HCEC 1CT (cell line): ENCODE results near the gene NUDT4.

Experiments
- DNase-seq: peaks from one replicate; pipeline ENCODE4 v3.0.0-alpha.2; 2017

Gene NUDT4

GRCh38 chr12:93377252-93378195 is at the start of gene NUDT4:
Gene NUDT4, plus strand, starts transcription at chr12:93377925. Its CDS starts 398 bp downstream, at chr12:93378323.
- DNase-seq = peak; percentile 86

DNA sequence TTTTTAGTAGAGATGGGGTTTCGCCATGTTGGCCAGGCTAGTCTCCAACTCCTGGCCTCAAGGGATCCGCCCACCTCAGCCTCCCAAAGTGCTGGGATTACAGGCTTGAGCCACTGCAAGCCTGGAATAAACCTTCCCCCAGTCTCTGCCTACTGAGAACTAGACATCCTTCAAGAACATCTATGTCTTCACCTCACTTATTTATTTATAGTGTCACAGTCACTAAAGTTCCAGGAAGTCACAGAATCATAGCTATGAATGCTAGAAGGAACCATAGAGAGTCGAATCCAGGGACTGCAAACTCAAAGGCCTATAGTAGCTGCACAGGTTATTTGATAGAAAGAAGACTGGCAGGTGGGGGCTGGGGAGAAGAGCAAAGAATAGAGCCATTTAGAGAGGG is 44.7 kb upstream of the NUDT4 start:
- no peak for DNase-seq

DNA sequence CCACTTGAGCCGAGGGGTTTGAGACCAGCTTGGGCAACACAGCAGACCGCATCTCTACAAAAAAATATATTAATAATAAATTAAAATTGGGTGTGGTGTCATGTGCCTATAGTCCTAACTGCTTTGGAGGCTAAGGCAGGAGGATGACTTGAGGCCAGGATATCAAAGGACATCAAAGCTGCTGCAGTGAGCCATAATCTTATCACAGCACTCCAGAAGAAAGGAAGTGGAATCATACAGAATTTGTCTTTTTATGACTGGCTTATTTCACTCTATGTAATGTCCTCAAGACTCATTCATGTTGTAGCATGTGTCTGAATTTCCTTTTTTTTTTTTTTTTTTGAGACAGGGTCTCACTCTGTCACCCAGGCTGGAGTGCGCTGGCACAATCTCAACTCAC is 43.9 kb upstream of the NUDT4 start:
- no peak for DNase-seq

- no peak for DNase-seq
These were observed 42.0 kb upstream of the NUDT4 start for GRCh38 chr12:93335603-93336162.

DNA sequence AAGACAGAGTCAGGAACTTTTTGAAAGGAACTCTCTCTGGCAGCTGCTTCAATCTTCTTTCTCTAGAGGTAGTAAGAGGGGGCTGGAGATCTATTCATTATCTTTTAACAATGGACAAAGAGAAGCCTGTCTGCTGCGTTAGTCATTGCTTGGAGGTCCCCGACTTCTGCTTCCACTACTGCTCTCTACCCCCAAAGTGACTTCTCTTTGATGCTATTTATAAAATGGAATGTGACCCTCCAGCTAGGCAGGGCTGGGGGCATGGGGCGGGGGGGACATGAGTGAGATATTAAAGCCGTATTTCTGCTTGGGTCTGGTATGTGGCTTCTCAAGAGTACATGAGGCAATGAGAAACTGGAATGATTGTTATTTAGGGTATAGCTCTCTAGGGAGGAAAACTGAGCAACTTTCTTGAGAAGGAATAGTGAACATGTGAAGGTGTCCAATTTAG is 41.4 kb upstream of the NUDT4 start:
- DNase-seq = no peak

GRCh38 chr12:93338598-93338997 is 39.1 kb upstream of the NUDT4 start:
- DNase-seq = no peak

- DNase-seq = no peak
These were observed 38.0 kb upstream of the NUDT4 start for GRCh38 chr12:93339695-93340094.

GRCh38 chr12:93341409-93342049 is 36.2 kb upstream of the NUDT4 start:
- DNase-seq = no peak

DNA sequence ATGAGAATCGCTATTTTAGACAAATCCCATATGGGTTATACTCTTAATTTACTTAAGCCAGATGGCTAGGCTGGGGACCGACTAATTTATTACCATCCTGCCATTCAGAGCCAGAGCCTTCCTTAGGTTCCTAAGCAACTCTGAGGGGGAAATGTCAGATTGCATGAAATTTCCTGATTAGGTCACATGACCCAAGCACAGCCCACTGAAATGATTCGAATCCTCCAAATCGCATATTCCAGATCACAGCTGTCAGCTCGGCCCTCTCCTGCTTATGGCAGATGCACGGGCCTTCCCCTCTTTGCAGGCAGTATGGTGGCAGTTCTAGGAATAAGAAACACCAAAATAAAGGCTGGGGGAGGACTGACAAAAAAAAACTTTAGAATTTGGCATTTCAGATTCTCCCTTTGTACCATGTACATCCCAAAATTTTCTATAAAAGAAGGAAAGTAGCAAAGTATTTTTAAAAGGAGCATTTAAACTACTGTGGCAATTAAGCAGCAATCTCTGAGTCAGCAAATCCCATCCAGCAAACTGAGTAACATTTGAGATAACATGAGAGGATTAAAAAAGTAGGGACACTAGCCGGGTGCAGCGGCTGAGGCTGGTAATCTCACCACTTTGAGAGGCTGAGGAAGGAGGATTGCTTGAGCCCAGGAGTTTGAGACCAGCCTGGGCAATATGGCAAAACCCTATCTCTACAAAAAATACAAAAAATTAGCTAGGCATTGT is 30.5 kb upstream of the NUDT4 start:
- DNase-seq = no peak

GRCh38 chr12:93348575-93349435 is 28.9 kb upstream of the NUDT4 start:
- DNase-seq = no peak

- no peak for DNase-seq
These were observed 26.0 kb upstream of the NUDT4 start for GRCh38 chr12:93351726-93352125.

GRCh38 chr12:93352321-93352720 is 25.4 kb upstream of the NUDT4 start:
- DNase-seq = no peak

DNA sequence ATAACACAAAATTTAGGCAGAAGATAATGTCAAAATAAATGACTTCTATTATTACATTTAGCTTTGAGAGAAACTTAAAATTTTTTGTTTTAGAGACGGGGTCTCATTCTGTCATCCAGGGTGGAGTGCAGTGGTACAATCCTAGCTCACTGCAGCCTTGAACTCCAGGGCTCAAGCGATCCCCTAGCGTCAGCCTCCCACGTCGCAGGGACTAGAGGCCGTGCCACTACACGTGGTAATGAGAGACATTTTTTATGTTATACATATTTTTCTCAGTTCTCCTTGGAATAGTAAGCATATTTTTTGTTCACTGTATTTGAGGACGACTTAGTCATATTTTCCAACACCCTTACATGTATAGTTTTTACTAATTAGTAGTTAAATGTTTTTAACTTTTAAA is 21.5 kb upstream of the NUDT4 start:
- DNase-seq = no peak

DNA sequence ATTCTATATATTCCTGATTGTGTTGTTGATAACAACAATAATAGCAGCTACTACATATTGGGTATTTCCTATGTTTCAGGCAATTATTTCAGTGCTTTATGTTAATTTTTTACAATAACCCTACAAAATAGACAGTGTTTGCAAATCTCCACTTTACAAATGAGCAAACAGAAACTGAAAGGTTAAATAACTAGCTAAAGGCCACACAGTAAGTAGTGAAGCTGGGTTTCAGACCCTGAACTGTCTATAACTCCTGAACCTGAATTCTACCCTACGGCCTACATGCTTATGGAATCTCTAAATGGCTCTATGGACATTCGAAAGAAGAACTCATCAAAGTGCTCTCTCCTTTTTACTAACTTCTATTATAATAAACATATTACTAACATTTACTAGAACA is 19.7 kb upstream of the NUDT4 start:
- DNase-seq = no peak

GRCh38 chr12:93358821-93359220 is 18.9 kb upstream of the NUDT4 start:
- no peak for DNase-seq

DNA sequence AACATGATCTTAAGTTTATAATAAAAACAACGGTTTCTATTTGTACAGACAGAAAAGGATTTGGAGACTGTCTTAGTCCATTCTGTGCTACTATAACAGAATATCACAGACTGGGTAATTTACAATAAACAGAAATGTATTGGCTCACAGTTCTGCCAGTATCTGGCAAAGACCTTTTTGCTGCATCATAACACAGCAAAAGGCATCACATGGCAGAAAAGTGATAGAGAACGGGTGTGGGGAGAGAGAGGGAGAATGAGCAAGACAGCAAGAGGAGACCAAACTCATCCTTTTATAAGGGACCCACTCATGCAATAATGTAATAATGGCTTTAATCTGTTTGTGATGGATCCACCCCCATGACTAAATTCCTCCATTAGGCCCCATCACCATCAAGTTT is 17.0 kb upstream of the NUDT4 start:
- no peak for DNase-seq

DNA sequence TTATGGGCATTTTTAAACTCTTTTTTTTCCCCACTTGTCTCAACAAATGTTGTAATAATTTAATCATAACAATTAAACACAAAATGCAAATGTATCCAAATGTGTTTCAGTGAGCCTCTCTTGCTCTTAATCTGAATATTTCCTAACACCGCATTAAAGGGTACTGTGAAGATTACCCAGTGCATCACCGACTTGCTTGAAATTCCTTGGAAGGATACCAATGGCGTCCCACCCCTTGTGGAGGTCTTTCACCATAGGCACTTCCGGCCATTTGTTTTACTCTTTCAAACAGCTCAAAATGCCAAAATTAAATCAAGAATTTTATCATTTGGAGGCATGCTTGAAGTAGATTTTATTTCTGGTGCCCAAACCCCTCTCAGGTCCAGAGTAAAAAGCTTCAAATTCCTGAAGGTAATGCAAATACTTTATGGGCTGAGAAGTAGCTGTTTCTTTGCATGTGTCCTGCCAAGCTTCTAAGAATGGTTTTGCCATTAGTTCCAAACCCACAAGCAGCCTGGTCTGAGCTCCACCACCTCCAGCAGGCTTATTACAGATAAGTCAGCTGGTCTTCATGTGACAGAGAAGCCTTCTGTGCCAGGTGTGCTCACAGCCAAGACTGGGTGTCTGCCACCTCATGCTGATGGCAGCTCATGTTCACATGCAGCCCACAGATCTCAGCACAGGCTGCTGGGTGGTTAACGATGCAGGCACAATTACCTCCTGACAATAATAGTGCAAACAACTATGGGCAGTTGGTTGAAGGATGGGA is 16.4 kb upstream of the NUDT4 start:
- peak; percentile 1 for DNase-seq

- no peak for DNase-seq
These were observed 13.9 kb upstream of the NUDT4 start for GRCh38 chr12:93363841-93364297.

DNA sequence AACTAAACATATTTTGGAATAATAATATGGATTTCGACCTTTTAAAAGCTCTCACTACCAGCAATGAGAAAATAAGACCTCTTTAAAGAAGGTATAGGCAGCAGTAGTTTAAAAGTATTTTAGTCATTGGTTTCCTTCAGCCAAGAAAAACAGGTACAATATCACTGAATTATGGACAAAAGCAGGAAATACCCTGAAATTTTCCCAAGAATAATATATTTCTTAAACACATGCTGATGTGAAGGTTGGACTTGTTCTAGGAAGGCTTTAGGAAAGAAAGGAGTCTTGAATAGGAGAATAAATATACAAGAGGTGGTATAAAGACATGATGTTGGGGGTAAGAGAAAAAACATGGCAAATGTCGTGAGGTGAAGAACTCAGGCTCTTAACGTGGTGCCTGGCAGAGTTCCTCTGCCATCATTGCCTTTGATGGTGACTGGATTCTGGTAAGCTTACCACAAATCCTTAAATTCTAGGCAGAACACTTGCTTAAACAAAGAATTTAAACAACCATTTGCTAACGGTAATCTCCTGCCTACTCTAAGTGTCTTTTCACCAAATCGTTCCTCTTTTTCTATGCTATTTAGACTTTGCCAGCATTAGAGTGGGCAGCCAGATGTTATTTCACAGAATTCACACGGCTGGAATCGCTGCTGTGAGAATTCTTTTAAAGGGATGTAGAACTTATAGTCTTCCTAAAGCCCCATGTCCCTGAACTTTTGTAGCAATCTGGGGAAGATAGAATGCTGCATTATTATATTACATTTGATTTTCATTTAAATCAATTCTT is 11.9 kb upstream of the NUDT4 start:
- no peak for DNase-seq

GRCh38 chr12:93366422-93366821 is 11.3 kb upstream of the NUDT4 start:
- no peak for DNase-seq
